ENCODE data around the gene PTPN14.
A peak's percentile ranks its signal among the peaks of the same experiment; 100 is the strongest.

Gene PTPN14

DNA sequence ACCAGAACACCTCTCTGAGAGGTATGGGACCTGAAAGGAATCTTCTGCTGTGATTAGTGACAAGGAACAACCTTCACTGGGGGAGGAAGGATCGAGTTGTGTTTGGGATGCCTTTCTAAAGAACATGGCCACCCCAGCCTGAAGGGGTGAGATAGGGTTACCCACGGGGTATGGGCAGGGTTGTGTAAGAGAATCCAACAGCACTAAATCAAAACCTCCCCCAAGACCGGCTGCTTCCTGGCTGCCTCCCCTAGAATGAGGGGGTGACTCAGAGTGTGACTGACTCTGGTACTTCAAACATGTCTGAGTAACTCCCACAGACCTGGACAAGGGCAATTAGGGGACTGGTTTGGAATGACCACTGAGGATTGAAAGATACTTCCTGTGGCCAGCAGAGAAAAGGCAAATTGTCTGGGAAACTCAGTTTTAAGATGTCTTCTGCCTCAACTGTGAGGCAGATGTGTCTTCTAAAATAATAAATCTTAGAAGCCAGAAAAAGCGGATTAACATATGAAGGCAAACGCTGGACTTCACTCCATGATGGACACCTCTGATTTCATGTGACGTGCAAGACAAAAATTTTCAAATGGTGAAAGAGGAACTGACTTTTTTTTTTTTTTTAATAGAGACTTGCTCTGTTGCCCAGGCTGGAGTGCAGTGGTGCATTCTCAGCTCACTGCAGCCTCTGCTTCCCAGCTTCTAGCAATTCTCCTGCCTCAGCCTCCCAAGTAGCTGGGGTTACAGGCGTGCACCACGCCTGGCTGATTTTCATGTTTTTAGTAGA is 6.7 kb upstream of the PTPN14 start:
- no peak overlapping the region for H3K9ac ChIP-seq (ENCODE audit: low read length)
- no peak overlapping the region for H3K27ac ChIP-seq (ENCODE audit: low read length)
- H2AFZ ChIP-seq (ENCODE audit: low read depth, low read length), result peak overlapping the region; percentile 61

DNA sequence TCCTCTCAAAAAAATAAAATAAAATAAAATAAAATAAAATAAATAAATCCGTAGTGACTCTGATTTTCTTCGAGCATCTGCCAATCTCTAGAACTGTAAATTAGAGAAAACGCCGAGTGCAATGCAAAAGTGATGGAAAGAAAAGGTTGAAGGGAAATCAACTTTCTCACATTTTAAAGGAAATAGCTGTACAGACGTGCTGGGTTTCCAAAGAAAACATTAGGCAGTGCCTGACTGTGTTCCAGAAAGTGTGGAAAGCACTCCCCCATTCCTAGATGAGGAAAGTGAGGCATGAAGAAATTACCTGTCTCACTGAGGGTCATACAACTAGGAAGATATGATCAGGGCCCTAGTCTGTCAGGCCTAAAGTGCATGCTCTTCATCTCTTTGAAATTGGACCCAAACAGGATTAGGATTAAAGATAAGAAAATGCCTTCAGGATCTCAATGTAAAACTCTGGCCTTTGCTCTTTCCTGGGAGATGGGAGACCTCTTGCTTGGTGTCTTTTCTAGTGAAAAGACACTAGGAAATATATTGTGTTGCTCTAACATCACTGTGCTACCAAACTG is 1.8 kb upstream of the PTPN14 start:
- Histone ChIP-seq H3K4me3 (ENCODE audit: low read length) (no peak overlapping the region), H3K4me1 (ENCODE audit: low read length) (peaks cover 13% of the 10 kb centered on the region), H4K20me1 (ENCODE audit: insufficient read depth, low read length) (no peaks in the 10 kb centered on the region), H3K36me3 (replicated peaks; ENCODE audit: low read depth, low read length) (no peaks in the 10 kb centered on the region), H3K79me2 (ENCODE audit: low read length) (no peaks in the 10 kb centered on the region), H2AFZ (ENCODE audit: low read depth, low read length) (no peak overlapping the region), H3K9me3 (ENCODE audit: insufficient read depth, low read length) (no peaks in the 10 kb centered on the region), H3K27ac (ENCODE audit: low read length) (no peak overlapping the region), H3K27me3 (ENCODE audit: low read depth, low read length) (0 out of 2 replicates have a peak, but pooled peaks cover 3% of the 10 kb centered on the region), H3K9ac (ENCODE audit: low read length) (no peak overlapping the region), H3K4me2 (ENCODE audit: low read length) (no peak overlapping the region)
- TF ChIP-seq, protein P1, sequence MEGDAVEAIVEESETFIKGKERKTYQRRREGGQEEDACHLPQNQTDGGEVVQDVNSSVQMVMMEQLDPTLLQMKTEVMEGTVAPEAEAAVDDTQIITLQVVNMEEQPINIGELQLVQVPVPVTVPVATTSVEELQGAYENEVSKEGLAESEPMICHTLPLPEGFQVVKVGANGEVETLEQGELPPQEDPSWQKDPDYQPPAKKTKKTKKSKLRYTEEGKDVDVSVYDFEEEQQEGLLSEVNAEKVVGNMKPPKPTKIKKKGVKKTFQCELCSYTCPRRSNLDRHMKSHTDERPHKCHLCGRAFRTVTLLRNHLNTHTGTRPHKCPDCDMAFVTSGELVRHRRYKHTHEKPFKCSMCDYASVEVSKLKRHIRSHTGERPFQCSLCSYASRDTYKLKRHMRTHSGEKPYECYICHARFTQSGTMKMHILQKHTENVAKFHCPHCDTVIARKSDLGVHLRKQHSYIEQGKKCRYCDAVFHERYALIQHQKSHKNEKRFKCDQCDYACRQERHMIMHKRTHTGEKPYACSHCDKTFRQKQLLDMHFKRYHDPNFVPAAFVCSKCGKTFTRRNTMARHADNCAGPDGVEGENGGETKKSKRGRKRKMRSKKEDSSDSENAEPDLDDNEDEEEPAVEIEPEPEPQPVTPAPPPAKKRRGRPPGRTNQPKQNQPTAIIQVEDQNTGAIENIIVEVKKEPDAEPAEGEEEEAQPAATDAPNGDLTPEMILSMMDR (IDR thresholded peaks at IDR 0.05; ENCODE audit: low read depth, low read length), result no peak
- TF ChIP-seq EZH2phosphoT487 (IDR thresholded peaks at IDR 0.05; ENCODE audit: low read depth), result no peak

More for the DNA sequence above, 6.7 kb upstream of the PTPN14 start:
- TF ChIP-seq EZH2phosphoT487 (IDR thresholded peaks at IDR 0.05; ENCODE audit: low read depth), result no peak
- TF ChIP-seq, protein P1 (IDR thresholded peaks at IDR 0.05; ENCODE audit: low read depth, low read length), result no peak
- H3K9me3 ChIP-seq (ENCODE audit: insufficient read depth, low read length), result no peaks in the 10 kb centered on the region
- H3K27me3 ChIP-seq (ENCODE audit: low read depth, low read length), result no peaks in the 10 kb centered on the region
- no peaks in the 10 kb centered on the region for H3K79me2 ChIP-seq (ENCODE audit: low read length)
- H4K20me1 ChIP-seq (ENCODE audit: insufficient read depth, low read length), result no peaks in the 10 kb centered on the region
- 0 out of 2 replicates have a peak overlapping the region, but pooled peaks have one; percentile 6 for H3K4me3 ChIP-seq (ENCODE audit: low read length)
- no peaks in the 10 kb centered on the region for H3K36me3 ChIP-seq (replicated peaks; ENCODE audit: low read depth, low read length)
- H3K4me2 ChIP-seq (ENCODE audit: low read length), result peak overlapping the region; percentile 54
- H3K4me1 ChIP-seq (ENCODE audit: low read length), result peaks cover 20% of the 10 kb centered on the region

DNA sequence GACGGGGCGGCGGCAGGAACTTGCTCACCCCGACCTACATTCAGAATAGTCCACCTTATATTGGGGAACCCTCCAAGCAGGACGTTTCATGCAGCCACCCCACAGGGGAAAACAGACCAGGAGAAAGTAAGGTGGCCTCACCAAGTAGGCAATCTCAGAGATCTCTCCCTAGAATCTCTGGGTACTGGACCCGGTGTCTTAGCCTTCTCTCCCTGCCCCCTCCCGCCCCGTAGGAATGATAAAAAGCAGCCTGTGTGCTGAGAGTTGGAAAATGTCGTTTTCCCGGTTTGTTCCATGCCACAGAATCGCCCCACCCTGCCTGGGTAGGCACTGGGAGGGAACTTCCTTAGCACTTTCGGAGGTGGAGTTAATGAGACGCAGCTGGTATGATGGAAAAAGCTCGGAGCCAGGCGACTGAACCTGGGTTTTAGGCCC is 789 bp upstream of the PTPN14 start:
- H3K36me3 ChIP-seq (replicated peaks; ENCODE audit: low read depth, low read length), result no peaks in the 10 kb centered on the region
- H3K79me2 ChIP-seq (ENCODE audit: low read length), result no peaks in the 10 kb centered on the region
- H3K4me1 ChIP-seq (ENCODE audit: low read length), result peaks cover 7% of the 10 kb centered on the region; the same call in 1 of the 2 replicates
- no peak overlapping the region for H3K4me2 ChIP-seq (ENCODE audit: low read length)
- no peaks in the 10 kb centered on the region for H4K20me1 ChIP-seq (ENCODE audit: insufficient read depth, low read length)
- H3K27me3 ChIP-seq (ENCODE audit: low read depth, low read length), result 0 out of 2 replicates have a peak, but pooled peaks cover 4% of the 10 kb centered on the region
- H3K9me3 ChIP-seq (ENCODE audit: insufficient read depth, low read length), result no peaks in the 10 kb centered on the region
- H3K27ac ChIP-seq (ENCODE audit: low read length), result no peak overlapping the region
- no peak overlapping the region for H2AFZ ChIP-seq (ENCODE audit: low read depth, low read length)
- no peak for TF ChIP-seq EZH2phosphoT487 (IDR thresholded peaks at IDR 0.05; ENCODE audit: low read depth)
- TF ChIP-seq, protein P1 (IDR thresholded peaks at IDR 0.05; ENCODE audit: low read depth, low read length), result no peak
- no peak overlapping the region for H3K9ac ChIP-seq (ENCODE audit: low read length)
- no peak overlapping the region for H3K4me3 ChIP-seq (ENCODE audit: low read length)

DNA sequence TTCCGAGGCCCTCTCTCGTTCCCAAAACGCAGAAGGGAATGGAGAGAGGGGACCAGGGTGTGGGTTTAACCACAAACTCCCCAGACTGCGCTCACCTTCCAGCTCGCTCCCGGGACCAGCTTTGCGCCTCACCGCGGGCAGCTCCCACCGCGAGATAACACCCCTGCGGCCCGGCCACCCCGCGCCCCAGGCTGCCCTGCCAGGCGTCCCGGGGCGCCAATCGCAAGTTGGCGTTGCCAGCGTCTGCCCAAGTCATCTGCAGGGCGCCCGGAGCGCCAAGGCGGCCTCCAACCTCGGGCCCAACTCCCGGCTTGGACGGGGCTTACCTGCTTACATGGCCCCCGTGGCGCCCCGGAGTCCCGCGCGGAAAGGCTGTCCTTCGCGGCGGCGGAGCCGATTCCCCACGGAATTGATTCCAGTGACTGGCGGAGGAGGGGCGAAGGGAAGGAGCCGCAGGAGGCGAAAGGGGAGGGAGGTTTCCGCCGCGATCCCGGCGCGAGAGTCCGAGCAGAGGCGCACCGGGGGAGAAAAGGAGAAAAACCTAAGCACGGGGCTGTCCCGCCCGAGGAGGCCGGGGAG is 456 bp downstream of the PTPN14 start:
- peaks cover 8% of the 10 kb centered on the region; the same call in 1 of the 2 replicates for H3K27me3 ChIP-seq (ENCODE audit: low read depth, low read length)
- peaks cover 7% of the 10 kb centered on the region; the same call in 1 of the 2 replicates for H3K4me1 ChIP-seq (ENCODE audit: low read length)
- H3K27ac ChIP-seq (ENCODE audit: low read length), result no peak overlapping the region
- no peak overlapping the region for H3K4me3 ChIP-seq (ENCODE audit: low read length)
- H3K9ac ChIP-seq (ENCODE audit: low read length), result no peak overlapping the region
- H4K20me1 ChIP-seq (ENCODE audit: insufficient read depth, low read length), result no peaks in the 10 kb centered on the region
- H3K79me2 ChIP-seq (ENCODE audit: low read length), result no peaks in the 10 kb centered on the region
- no peak overlapping the region for H3K4me2 ChIP-seq (ENCODE audit: low read length)
- H3K9me3 ChIP-seq (ENCODE audit: insufficient read depth, low read length), result no peaks in the 10 kb centered on the region
- TF ChIP-seq, protein P1 (IDR thresholded peaks at IDR 0.05; ENCODE audit: low read depth, low read length), result no peak
- TF ChIP-seq EZH2phosphoT487 (IDR thresholded peaks at IDR 0.05; ENCODE audit: low read depth), result no peak
- no peaks in the 10 kb centered on the region for H3K36me3 ChIP-seq (replicated peaks; ENCODE audit: low read depth, low read length)
- no peak overlapping the region for H2AFZ ChIP-seq (ENCODE audit: low read depth, low read length)
